Fibroblast of lung (primary cell): Measurements from ENCODE around the gene HOXD4. TPM values are rescaled to one million over a fixed set of nuclear protein-coding genes. Genes with fewer than 3 reads are reported as not detected.

Experiments
- DNase-seq, 2 donors: peaks; one replicate each; pipeline versions ENCODE4 v3.0.0 to v3.0.0-alpha.2; 2010; ENCODE audit warnings: low read depth in 2 of 2
- H2AFZ ChIP-seq: 2 replicates; pipeline ENCODE4 v1.5.1; 2012; ENCODE audit warnings: low read length, control low read depth, inconsistent platforms
- H3K27ac ChIP-seq: 2 replicates; pipeline ENCODE4 v1.5.1; 2011; ENCODE audit warnings: low read length, control low read depth; ENCODE audit not compliant: insufficient read depth
- H3K27me3 ChIP-seq: 2 replicates; pipeline ENCODE4 v1.5.1; 2011; ENCODE audit warnings: mild to moderate bottlenecking, low read length; ENCODE audit not compliant: control insufficient read depth, insufficient read depth
- H3K36me3 ChIP-seq: 2 replicates; pipeline ENCODE4 v1.5.1; 2011; ENCODE audit warnings: low read length; ENCODE audit not compliant: control insufficient read depth, insufficient read depth
- H3K4me1 ChIP-seq: 2 replicates; pipeline ENCODE4 v1.5.1; 2011; ENCODE audit warnings: low read length; ENCODE audit not compliant: control insufficient read depth, insufficient read depth; ENCODE audit errors: extremely low read depth
- H3K4me2 ChIP-seq: 2 replicates; pipeline ENCODE4 v1.5.1; 2011; ENCODE audit warnings: low read length, control low read depth; ENCODE audit not compliant: insufficient read depth; ENCODE audit errors: extremely low read depth
- H3K4me3 ChIP-seq, 4 experiments: fragments of 200-600 bp in 1 of 4; sonication (generic) in 1 of 4; replicated peaks in 1 of 4; 2 replicates each; pipeline ENCODE4 v1.5.1; 2011 to 2016; ENCODE audit warnings: low read length in 4 of 4, low read depth in 3 of 4, mild to moderate bottlenecking in 3 of 4, control low read depth in 2 of 4, inconsistent platforms in 1 of 4, mixed read lengths in 1 of 4; ENCODE audit not compliant: insufficient read depth in 1 of 4; ENCODE audit errors: control extremely low read depth in 1 of 4
- H3K79me2 ChIP-seq: 2 replicates; pipeline ENCODE4 v1.5.1; 2012; ENCODE audit warnings: mild to moderate bottlenecking, low read length, inconsistent platforms; ENCODE audit not compliant: control insufficient read depth, insufficient read depth
- H3K9ac ChIP-seq: 2 replicates; pipeline ENCODE4 v1.5.1; 2011; ENCODE audit warnings: mild to moderate bottlenecking, low read length, control low read depth; ENCODE audit not compliant: insufficient read depth
- H3K9me3 ChIP-seq: 2 replicates; pipeline ENCODE4 v1.5.1; 2012; ENCODE audit warnings: low read depth, low read length; ENCODE audit not compliant: control insufficient read depth, insufficient read depth
- H4K20me1 ChIP-seq: 2 replicates; pipeline ENCODE4 v1.5.1; 2011; ENCODE audit warnings: low read length; ENCODE audit not compliant: control insufficient read depth, insufficient read depth; ENCODE audit errors: extremely low read depth
- CTCF ChIP-seq, 2 donors: IDR thresholded peaks in 1 of 2; conservative IDR thresholded peaks in 1 of 2; 1 replicate in 1 of 2; 2 replicates in 1 of 2; pipeline ENCODE4 v1.5.1; 2011 to 2012; ENCODE audit warnings: low read length in 2 of 2, control low read depth in 1 of 2, inconsistent platforms in 1 of 2, low read depth in 1 of 2, mild to moderate bottlenecking in 1 of 2
- EZH2 ChIP-seq: IDR thresholded peaks from 2 replicates; pipeline ENCODE4 v1.5.1; 2012; ENCODE audit warnings: low read length, control low read depth, mild to moderate bottlenecking; ENCODE audit errors: missing control alignments
- polyA plus RNA-seq, 2 donors: library from polyadenylated mRNA; depleted of rRNA in 1 of 2; stranded (reverse) in 1 of 2; unstranded in 1 of 2; fragments of >200 nt; gene quantifications; 2 replicates each; pipeline ENCODE4 v1.2.1, GENCODE V29; 2011 to 2012; ENCODE audit warnings: missing spikeins in 1 of 2
- total RNA-seq: library from RNA; depleted of rRNA; stranded (reverse); fragments of >200 nt; gene quantifications from 2 replicates; pipeline ENCODE4 v1.2.1, GENCODE V29; 2014

Gene HOXD4
- total and polyA plus RNA-seq, 2 donors (not counting 1 experiment from before 2014, with no cell fraction given), result not detected

- H3K4me1 ChIP-seq, result no peaks in the 10 kb centered on the region
- H3K9me3 ChIP-seq, result no peaks in the 10 kb centered on the region
- peak overlapping the region in 1 of 4 experiments; percentile 59 for H3K4me3 ChIP-seq
- no peak for DNase-seq
- no peaks in the 10 kb centered on the region for H3K36me3 ChIP-seq
- H3K27me3 ChIP-seq, result peaks cover 60% of the 10 kb centered on the region
- no peak overlapping the region for H3K27ac ChIP-seq
- TF ChIP-seq CTCF (conservative IDR thresholded peaks at IDR 0.05 in 1 of 2, IDR thresholded peaks at IDR 0.05 in 1 of 2; ENCODE audit: low read depth in 1 of 2, low read length in 2 of 2) (no peak), EZH2 (peak; percentile 40)
- no peaks in the 10 kb centered on the region for H4K20me1 ChIP-seq
- H3K9ac ChIP-seq, result no peak overlapping the region
- H3K4me2 ChIP-seq, result peak overlapping the region; percentile 78
- no peaks in the 10 kb centered on the region for H3K79me2 ChIP-seq
- H2AFZ ChIP-seq, result no peak overlapping the region
Measured at GRCh38 chr2:176139661-176140512, 11.5 kb upstream of the HOXD4 start.

- H3K9ac ChIP-seq, result no peak overlapping the region
- no peaks in the 10 kb centered on the region for H4K20me1 ChIP-seq
- H2AFZ ChIP-seq, result peak overlapping the region; percentile 65
- peak overlapping the region; percentile 78 for H3K4me2 ChIP-seq
- H3K27ac ChIP-seq, result no peak overlapping the region
- DNase-seq, result peak; percentile 41 to 64
- H3K9me3 ChIP-seq, result no peaks in the 10 kb centered on the region
- H3K36me3 ChIP-seq, result no peaks in the 10 kb centered on the region
- no peaks in the 10 kb centered on the region for H3K79me2 ChIP-seq
- TF ChIP-seq EZH2, result peak; percentile 33
- TF ChIP-seq CTCF (conservative IDR thresholded peaks at IDR 0.05 in 1 of 2, IDR thresholded peaks at IDR 0.05 in 1 of 2; ENCODE audit: low read depth in 1 of 2, low read length in 2 of 2), result peak; percentile 59 to 82
- H3K4me1 ChIP-seq, result no peaks in the 10 kb centered on the region
- peaks cover 56% of the 10 kb centered on the region for H3K27me3 ChIP-seq
- peak overlapping the region in 3 of 4 experiments; percentile 17 to 59 (median 21) for H3K4me3 ChIP-seq
Measured at GRCh38 chr2:176140513-176141317, 10.6 kb upstream of the HOXD4 start.

GRCh38 chr2:176142281-176142680, 9.1 kb upstream of the HOXD4 start:
- Histone ChIP-seq H3K4me1 (no peaks in the 10 kb centered on the region), H3K79me2 (no peaks in the 10 kb centered on the region), H2AFZ (no peak overlapping the region), H3K4me2 (no peak overlapping the region), H4K20me1 (no peaks in the 10 kb centered on the region), H3K9me3 (no peaks in the 10 kb centered on the region), H3K9ac (no peak overlapping the region), H3K36me3 (no peaks in the 10 kb centered on the region), H3K27ac (no peak overlapping the region), H3K4me3 (no peak overlapping the region), H3K27me3 (peaks cover 50% of the 10 kb centered on the region)
- no peak for DNase-seq
- no peak for TF ChIP-seq CTCF (conservative IDR thresholded peaks at IDR 0.05 in 1 of 2, IDR thresholded peaks at IDR 0.05 in 1 of 2; ENCODE audit: low read depth in 1 of 2, low read length in 2 of 2)
- TF ChIP-seq EZH2, result no peak
